ENCODE measurements around the gene CD3E. TPM values are rescaled to one million over a fixed set of nuclear protein-coding genes. Genes with fewer than 3 reads are reported as not detected.

Gene CD3E
- total and polyA plus RNA-seq, 2 of the 13 experiments (the other 11 are each of a cell fraction or from before 2014, with no cell fraction given) = not detected

- TF ChIP-seq HMG20B (CRISPR knock-in tag; conservative IDR thresholded peaks at IDR 0.05) (0 out of 2 replicates have a peak, but pooled peaks have one; percentile 41), HINFP (CRISPR knock-in tag; IDR thresholded peaks at IDR 0.05; ENCODE audit: low read depth) (no peak), TBX3 (IDR thresholded peaks at IDR 0.05; ENCODE audit: borderline replicate concordance) (peak; percentile 98), PAXIP1 (CRISPR knock-in tag; conservative IDR thresholded peaks at IDR 0.05) (no peak), ZNF550 (CRISPR knock-in tag; IDR thresholded peaks at IDR 0.05; ENCODE audit: borderline replicate concordance) (no peak), ZFP37 (CRISPR knock-in tag; IDR thresholded peaks at IDR 0.05; ENCODE audit: borderline replicate concordance) (no peak), ZNF800 (CRISPR knock-in tag; IDR thresholded peaks at IDR 0.05) (no peak), PITX1 (CRISPR knock-in tag; IDR thresholded peaks at IDR 0.05) (peak; percentile 96), NR2F2 (IDR thresholded peaks at IDR 0.05; ENCODE audit: borderline replicate concordance, low read depth) (0 out of 2 replicates have a peak, but pooled peaks have one; percentile 49), SRSF1 (optimal IDR thresholded peaks at IDR 0.05; ENCODE audit: low read depth, low read length) (no peak), KAT8 (CRISPR knock-in tag; IDR thresholded peaks at IDR 0.05) (no peak), TFDP1 (CRISPR knock-in tag; IDR thresholded peaks at IDR 0.05; ENCODE audit: borderline replicate concordance) (no peak), ZFP36 (IDR thresholded peaks at IDR 0.05; ENCODE audit: borderline replicate concordance, low read depth, low read length, partially characterized antibody) (peak; percentile 49), ARID5B (CRISPR knock-in tag; IDR thresholded peaks at IDR 0.05) (peak; percentile 34; the same call in 1 of the 2 replicates), NR3C1 (CRISPR knock-in tag; IDR thresholded peaks at IDR 0.05) (no peak), KMT2A (CRISPR knock-in tag; IDR thresholded peaks at IDR 0.05) (no peak), ZNF264 (CRISPR knock-in tag; IDR thresholded peaks at IDR 0.05) (no peak), PAF1 (CRISPR knock-in tag; IDR thresholded peaks at IDR 0.05) (no peak), SRF (IDR thresholded peaks at IDR 0.05; ENCODE audit: low read depth, low read length) (no peak)
Measured at GRCh38 chr11:118314988-118315411, 10.5 kb downstream of the CD3E start (continued).
